HG03060 (cell line): ENCODE results near the gene MAPKAP1.

Source experiments
- ATAC-seq: cut with Tn5 transposase; IDR thresholded peaks from one replicate; pipeline ENCODE4 v1.9.1; 2021; ENCODE audit warnings: low read depth, moderate number of reproducible peaks; ENCODE audit not compliant: unreplicated experiment

Gene MAPKAP1

DNA sequence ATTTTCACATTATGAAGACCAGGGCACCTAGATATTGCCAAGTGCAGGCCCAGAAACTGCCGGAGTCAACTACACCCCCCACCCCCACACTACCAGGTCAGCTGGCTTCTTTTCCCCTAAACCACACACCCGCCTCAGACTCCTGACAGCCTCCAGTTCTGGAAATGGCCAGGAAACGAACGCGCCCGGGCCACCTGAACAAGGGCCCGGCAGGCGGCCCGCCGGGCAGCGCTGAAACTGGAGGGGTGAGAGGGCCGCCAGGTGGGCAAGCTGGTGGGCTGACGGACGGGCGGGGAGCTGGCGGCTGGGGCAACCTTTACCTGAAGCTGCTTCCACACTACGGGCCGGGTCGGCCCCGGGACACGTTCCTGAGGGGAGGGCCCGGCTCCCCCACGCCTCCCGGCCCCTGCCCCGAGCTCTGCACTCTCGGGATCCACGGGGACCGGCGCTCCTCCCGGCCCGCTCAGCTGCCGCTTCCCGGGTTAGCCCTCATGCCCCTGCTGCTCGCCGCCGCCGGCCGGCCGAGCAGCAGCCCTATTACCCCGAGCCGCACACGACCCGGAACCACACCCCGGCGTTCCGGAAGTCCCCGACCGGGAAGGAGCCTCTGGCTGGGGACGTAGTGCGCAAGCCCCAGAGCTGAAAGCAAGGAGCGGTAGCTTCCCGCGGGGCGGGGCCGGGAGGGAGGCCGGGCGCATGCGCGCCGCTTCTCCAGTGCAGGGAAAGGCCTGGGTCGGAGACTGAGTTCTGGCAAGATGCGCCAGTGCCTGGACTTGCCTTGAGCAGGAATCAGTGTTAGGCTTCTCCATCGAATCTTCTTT lies at the start of gene MAPKAP1:
Gene MAPKAP1, minus strand, starts transcription at position 558 of the 821 bp plus-strand sequence. CDS start 34,634 bp downstream, outside the sequence.
- peak; percentile 56 for ATAC-seq

GRCh38 chr9:125756518-125756917 lies 49.5 kb upstream of the MAPKAP1 start:
- ATAC-seq, result no peak

GRCh38 chr9:125755340-125755739 lies 48.3 kb upstream of the MAPKAP1 start:
- no peak for ATAC-seq

- no peak for ATAC-seq
Observed at GRCh38 chr9:125754096-125754495, 47.1 kb upstream of the MAPKAP1 start.

DNA sequence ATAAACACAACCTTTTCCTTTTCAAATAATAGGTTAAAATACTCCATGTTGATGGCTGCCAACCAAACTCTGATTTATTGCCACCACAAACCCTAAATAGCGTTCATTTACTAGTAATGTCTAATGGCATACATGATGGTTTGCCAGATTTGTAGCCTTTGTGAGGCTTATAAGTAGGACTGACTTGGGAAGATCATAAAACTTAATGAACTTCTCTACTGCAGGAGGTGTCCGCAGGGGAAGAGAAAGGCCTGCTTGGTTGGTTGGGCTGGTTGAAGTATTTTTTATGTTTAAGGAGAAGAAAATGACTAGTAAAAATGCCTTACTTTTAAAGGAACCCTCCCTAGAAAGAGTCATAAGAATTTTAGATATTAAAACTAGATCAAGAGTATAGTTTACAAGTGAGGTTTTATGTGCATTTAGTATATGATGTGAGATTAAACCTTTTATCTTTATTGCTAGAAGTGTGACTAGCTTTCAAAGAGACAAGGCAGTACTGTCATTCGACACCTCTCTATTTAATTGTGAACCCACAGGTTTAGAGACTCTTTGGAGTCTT lies 45.1 kb upstream of the MAPKAP1 start:
- ATAC-seq, result no peak

DNA sequence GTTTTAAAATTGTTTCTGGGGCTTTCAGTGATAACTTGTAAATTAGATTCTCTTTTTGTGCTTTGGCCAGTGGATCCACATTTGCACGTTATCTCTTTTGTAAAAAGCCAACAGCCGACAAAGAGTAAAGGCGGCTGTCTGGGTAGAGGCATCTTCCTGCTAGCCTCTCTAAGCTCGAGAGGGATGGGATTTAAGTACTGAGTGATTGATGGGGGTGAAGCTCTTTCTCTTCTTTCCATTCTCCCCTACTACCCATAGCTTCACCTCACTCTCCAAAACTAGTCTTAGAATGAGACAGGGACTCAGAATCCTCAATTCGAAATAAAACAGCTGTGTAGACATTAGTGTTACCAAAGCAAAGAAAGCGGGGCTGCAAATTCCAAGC lies 43.6 kb upstream of the MAPKAP1 start:
- no peak for ATAC-seq

GRCh38 chr9:125749951-125750626 lies 43.1 kb upstream of the MAPKAP1 start:
- no peak for ATAC-seq

- no peak for ATAC-seq
Observed at GRCh38 chr9:125749287-125749935, 42.4 kb upstream of the MAPKAP1 start.

- ATAC-seq, result no peak
Observed at GRCh38 chr9:125748446-125749099, 41.6 kb upstream of the MAPKAP1 start.

GRCh38 chr9:125747765-125748445 lies 40.9 kb upstream of the MAPKAP1 start:
- no peak for ATAC-seq

- ATAC-seq, result no peak
Observed at GRCh38 chr9:125747053-125747764, 40.2 kb upstream of the MAPKAP1 start, which contains the start of gene PBX3. Gene PBX3 (plus strand): TSS chr9:125747373.

DNA sequence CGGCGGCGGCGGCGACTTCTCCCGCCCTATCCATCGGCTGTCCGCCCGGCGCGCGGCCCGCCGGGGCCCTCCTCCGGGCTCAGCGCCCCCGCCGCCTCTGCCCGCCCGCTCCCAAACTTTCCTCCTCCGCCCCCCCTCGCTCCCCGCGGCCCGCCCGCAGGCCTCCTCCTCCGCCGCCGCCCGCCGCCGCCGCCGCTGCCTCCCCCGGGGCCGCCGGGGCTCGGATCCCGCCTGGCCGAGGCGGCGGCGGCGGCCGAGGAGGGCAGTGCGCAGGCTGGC lies 39.7 kb upstream of the MAPKAP1 start:
- no peak for ATAC-seq

DNA sequence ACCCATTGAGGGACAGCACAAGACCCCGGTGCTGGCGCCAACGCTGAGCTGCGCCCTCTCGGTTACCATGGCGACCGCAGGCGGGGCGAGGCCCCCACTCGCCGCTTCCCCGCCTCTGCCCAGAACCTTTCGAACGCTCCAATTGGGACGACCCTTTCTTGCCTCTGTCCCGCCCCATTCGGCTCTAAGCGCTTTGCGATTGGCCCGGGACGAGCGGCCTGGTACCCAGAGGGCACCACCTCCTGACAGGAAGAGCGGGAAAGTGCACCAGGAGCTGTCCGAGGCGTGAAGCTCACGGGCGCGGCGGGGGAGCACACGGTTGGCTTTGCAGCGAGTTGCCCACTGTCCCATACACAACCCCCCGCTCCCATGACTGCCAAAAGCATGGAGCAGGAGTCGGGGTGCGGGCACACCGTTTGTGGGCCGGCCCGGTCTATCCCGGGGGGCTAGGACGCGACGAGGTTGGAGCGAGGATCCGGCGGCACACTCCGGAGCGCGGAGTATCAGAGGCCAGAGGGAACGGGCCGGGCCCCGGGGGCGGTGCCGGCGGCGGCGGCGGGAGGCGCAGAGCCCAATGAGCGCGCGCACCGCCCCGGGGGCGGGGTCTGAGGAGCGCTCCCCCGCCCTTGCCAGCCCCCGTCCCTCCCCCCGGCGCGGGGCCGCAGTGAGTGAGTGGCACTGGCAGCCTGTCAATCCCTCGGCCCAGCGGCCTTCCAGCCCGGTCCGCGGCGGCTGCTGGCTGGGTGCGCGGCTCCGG lies 39.2 kb upstream of the MAPKAP1 start:
- ATAC-seq, result peak; percentile 74

GRCh38 chr9:125745682-125746016 lies 38.6 kb upstream of the MAPKAP1 start:
- no peak for ATAC-seq

DNA sequence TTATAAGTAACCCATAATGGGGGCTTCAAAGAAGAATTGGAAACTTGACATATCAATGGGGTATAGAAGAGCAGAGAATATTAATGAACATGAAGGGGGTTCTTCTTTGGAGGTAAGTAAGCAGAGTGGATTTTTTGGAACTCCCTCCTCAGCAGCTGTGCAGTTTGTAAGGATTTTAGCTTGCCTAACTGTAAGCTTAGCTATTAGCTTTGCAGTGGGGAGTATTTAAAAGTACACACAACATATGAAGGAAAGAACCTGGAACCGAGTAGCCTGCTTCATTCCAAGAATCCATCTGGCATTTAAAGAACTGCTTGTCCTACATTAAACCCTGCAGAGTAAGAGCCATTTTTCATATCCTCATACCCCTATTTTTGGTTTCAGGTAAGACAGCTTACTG lies 38.0 kb upstream of the MAPKAP1 start:
- no peak for ATAC-seq

- no peak for ATAC-seq
Observed at GRCh38 chr9:125744616-125745015, 37.6 kb upstream of the MAPKAP1 start.

GRCh38 chr9:125743682-125744428 lies 36.8 kb upstream of the MAPKAP1 start:
- no peak for ATAC-seq

GRCh38 chr9:125742657-125743056 lies 35.6 kb upstream of the MAPKAP1 start:
- no peak for ATAC-seq
